DMS 273 treated with DMSO at 0.1 percent for 48 hours (cell line): ENCODE measurements around the gene TREM1.
A peak's percentile ranks its signal among the peaks of the same experiment; 100 is the strongest.

Experiments used
- DNase-seq: peaks from one replicate; lab custom pipeline; 2025; lab: John Stamatoyannopoulos, UW

The TREM1 gene

DNA sequence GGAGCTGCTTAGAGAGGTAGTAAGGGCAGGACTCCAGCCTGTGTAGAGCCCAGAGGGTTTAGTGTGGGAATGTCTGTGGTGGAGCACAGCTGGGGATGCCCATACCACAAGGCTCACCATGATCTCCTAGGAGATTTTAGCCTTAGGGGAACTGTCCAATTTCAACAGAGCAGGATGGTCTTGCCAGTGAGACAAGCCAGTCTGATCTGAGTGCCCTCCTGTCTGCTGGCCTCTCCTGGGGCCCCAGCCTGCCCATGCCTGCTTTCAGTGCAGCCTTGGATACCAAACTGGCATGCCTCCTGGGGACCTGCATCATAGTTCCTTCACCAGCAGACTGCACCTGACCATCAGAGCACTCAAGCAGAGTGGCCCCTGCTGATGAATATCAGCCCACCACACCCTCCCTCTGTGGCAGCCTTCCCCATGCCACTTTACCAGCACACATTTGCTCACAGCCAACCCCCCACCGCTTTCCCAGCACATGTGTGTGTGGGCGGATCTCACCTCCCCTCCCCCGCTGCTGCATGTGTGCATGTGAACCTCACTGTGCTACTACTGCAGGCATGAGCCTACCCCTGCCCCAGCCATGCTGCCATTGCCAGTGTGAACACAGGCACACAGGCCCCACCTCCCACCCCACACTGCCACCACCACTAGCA is 7.9 kb upstream of the TREM1 start:
- no peak for DNase-seq

- DNase-seq = no peak
Observed at GRCh38 chr6:41291717-41292116, 5.2 kb upstream of the TREM1 start.

DNA sequence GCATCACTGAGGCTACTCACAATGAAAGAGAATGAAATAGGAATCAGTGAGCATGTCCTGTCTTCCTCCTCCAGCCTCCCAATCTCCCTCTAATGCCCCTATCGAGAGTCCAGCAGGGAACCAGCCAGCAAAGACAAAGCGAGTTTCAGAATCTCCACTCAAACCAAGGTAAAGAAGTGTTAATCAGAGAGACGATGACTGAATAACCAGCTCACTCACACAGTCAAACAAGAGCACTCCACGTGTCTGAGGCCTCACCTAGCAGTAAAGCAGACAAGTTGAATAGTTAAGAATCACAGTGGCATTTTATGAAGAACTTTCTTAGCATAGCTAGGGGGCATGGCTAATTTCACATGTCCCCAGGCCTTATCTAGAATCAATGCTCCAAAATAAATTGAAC is 3.3 kb upstream of the TREM1 start:
- no peak for DNase-seq

DNA sequence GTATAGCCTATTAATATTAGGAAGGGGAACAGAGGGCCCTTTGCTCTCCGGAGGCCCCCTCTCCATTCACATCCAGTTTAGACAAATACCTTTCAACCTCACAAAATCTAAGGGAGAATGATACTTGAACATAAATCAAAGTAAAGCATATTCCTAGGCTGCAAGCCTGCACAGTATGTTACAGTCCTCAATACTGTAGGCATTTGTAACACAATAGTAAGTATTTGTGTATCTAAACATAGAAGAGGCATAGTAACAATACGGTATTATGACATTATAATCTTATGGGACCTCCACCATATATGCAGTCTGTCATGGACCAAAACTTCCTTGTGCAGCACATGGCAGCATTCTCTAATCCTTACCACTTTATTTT is 2.3 kb upstream of the TREM1 start:
- DNase-seq = no peak

DNA sequence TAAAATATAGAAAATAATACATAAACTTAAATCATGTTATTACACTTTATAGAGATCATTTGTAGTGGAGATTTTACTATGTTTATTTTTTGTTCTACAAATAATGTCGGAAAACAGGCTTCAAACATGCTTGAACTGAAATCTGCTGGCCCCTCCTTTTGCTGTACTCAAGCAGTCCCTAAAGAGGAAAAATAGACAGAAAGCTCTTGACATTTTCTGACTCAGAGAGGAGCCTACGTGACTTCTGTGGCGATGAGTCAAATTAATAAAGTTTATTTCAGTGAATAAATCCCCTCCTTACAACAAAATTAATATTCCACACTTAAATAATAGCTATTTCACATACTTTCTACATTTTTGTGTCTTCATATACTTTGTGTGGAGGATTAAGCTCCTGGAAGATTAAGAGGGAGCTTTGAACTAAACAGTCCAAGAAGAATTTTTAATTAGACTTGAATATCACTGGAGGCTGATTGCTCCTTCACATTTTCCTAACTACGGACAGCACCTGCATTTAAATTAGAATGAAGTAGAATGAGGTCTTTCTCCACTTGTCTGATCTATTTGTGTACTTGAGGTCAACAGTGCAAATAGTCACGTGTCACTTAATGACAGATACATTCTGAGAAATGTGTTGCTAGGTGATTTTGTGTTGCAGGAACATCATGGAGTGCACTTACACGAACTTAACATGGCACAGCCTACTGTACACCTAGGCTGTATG is 1.7 kb upstream of the TREM1 start:
- no peak for DNase-seq

- DNase-seq = no peak
Observed at GRCh38 chr6:41284726-41285125, 1.8 kb downstream of the TREM1 start.

GRCh38 chr6:41283600-41283999 is 2.9 kb downstream of the TREM1 start:
- no peak for DNase-seq

DNA sequence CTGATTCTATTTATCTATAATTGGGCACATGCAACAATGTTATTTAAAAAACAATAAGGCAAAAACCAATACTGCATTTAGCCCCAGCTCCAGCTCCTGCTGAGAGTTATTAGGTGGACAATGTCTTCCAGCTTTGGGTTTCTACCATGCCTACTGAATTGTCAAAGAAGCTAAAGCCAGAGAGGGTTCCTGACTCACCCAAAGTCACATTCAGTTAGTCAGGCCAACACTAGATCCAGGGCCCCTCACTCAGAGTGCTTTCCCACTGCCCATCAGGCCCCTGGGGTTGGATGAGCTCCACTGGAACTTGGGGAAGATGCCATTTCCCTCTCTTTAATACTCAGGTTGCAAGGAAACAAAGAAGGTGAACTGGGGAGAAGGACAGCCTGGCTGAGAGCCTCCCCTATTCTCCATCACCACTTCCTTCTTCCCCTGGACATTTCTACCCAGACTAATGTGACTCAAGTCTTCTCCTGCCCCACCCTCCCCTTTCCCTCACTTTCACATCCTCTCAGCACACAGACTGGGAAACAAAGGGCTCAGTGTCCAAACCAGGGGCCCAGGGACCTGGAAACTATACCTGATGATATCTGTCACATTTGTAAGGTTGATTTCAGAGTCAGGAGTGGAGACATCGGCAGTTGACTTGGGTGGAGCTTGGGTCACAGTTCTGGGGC is 6.0 kb downstream of the TREM1 start:
- no peak for DNase-seq

GRCh38 chr6:41278699-41279405 is 7.6 kb downstream of the TREM1 start:
- DNase-seq = peak; percentile 32

DNA sequence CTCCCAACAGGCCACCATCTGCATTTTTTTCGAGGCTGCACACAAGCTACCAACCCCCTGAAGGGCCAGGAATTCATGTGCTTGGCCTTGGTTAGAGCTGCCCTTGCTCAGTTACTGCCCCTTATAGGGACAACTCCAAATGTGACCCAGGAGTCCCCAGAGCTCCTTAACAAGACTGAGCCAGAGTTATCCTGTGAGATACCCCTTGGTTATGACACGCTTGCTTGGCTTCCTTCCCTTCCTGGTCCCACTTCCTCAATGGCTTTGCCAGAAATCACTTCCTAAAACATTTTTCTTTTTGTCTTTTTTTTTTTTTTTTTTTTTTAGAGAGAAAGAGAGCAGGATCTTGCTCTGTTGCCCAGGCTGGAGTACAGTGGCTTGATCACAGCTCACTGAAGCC is 8.9 kb downstream of the TREM1 start:
- DNase-seq = no peak

DNA sequence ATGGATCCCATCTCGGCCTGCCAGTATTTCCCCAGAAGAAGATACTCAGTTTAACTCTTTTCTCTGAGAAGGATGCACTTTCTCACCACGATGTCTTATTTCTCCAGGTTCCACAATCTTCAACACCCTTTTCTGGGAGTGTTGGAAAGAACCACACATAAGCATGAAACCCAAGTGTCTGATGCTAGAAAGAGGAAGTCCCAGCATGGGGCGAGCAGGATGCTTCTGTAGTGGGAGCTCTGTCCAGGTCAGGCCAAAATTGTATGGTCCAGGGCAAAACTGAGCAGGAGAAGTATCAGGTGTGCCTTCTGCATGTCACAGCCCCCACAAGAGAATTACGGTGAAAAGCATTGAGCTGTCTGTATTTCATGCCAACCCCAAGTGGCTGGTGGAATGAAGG is 11.0 kb downstream of the TREM1 start:
- no peak for DNase-seq

- DNase-seq = no peak
Observed at GRCh38 chr6:41274256-41274655, 12.2 kb downstream of the TREM1 start.

DNA sequence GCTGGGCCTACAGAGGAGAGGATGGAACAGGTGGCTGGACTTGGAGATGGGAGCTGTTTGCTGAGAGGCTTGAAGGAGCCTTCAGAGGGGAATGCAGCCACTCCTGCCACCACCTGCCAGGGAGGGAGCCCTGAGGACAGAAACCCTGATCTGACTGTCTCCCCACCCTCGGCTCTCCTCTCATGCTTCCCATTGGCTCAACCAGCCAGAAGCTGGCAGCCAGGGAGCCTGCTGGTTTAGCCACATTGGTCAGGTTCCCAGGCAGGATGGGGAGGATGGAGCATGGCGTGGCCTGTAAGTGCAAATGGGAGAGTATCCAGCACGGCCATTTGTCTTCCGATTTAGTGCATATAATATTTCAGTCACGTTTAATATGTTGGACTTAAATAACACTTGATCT is 12.8 kb downstream of the TREM1 start:
- DNase-seq = no peak

GRCh38 chr6:41272591-41273240 is 13.8 kb downstream of the TREM1 start:
- no peak for DNase-seq

GRCh38 chr6:41271901-41272395 is 14.5 kb downstream of the TREM1 start:
- no peak for DNase-seq

DNA sequence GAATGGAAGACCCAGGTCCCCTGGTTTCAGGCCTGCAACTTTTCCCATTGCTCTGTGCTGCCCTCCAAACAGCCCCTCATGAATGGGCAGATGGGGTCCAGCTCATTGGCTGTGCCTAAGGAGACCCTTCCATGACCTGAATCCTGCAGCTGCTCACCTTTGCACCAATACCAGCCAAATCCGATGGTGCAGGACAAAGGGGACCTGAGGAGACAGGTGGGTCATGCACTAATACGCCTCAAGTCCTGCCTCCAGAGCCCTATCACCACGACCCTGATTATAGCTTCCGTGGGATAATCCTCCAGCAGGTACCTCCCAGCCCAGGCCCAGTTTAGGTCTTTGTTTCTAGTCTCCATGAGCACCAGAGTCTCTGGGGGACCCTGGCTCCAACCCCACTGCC is 16.8 kb downstream of the TREM1 start:
- DNase-seq = no peak

- no peak for DNase-seq
Observed at GRCh38 chr6:41269166-41269565, 17.3 kb downstream of the TREM1 start.

GRCh38 chr6:41268478-41268877 is 18.0 kb downstream of the TREM1 start:
- no peak for DNase-seq

GRCh38 chr6:41266541-41266940 is 19.9 kb downstream of the TREM1 start:
- DNase-seq = no peak

- DNase-seq = no peak
Observed at GRCh38 chr6:41263267-41263666, 23.2 kb downstream of the TREM1 start.

DNA sequence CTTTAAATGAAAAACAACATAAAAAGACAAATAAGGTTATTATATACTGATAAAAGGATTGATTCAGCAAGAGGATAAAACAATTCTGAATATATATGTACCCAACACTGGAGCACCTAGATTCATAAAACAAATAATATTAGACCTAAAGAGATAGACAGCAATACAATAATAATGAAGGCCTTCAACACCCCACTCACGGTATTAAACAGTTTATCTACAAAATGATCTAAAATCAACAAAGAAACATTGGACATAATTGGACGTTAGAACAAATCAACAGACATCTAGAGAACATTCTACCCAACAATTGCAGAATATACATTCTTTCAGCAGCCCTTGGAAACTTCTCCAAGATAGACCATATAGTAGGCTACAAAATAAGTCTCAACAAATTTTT is 24.1 kb downstream of the TREM1 start:
- DNase-seq = no peak

DNA sequence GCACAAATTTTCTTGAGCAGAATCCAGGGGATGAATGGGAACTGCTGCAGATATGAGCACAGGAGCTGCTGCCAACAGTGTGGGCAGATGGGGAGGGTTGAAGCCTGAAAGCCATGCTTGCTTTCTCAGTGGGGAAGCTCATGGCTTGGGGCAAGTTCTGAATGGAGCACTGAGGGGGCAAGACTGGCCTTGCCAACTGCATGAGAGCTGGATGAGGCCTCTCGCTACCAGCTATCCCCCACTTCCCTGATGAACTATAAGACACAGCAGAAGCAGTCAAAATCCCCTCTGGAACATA is 28.3 kb downstream of the TREM1 start:
- DNase-seq = no peak
